Measurements from ENCODE around the gene GSS.
"Not testable (repeated sequence)": the region's sequence is repeated elsewhere in the genome, so short reads cannot be mapped to it uniquely, and the experiment has no call there.

GSS gene

GRCh38 chr20:34896086-34896621 lies 59.5 kb downstream of the GSS start:
- DNase-seq = no peak

- DNase-seq = no peak
These were observed 60.1 kb downstream of the GSS start for GRCh38 chr20:34895465-34895864.

GRCh38 chr20:34894723-34895122 lies 60.9 kb downstream of the GSS start:
- no peak for DNase-seq

- no peak for DNase-seq
These were observed 62.9 kb downstream of the GSS start for GRCh38 chr20:34892671-34893070.

- no peak for DNase-seq
These were observed 64.2 kb downstream of the GSS start for GRCh38 chr20:34891166-34892062.

GRCh38 chr20:34888468-34888867 lies 67.1 kb downstream of the GSS start:
- no peak for DNase-seq

- no peak for DNase-seq
These were observed 68.6 kb downstream of the GSS start for GRCh38 chr20:34887023-34887422.

- DNase-seq = no peak
These were observed 69.5 kb downstream of the GSS start for GRCh38 chr20:34886122-34886521.

GRCh38 chr20:34884260-34884659 lies 71.3 kb downstream of the GSS start:
- no peak for DNase-seq

GRCh38 chr20:34883809-34884208 lies 71.8 kb downstream of the GSS start:
- no peak for DNase-seq

GRCh38 chr20:34883087-34883688 lies 72.4 kb downstream of the GSS start:
- no peak for DNase-seq

- no peak for DNase-seq
These were observed 73.9 kb downstream of the GSS start for GRCh38 chr20:34881689-34882088.

GRCh38 chr20:34880971-34881370 lies 74.6 kb downstream of the GSS start:
- DNase-seq = not testable (repeated sequence)

- DNase-seq = no peak
These were observed 75.3 kb downstream of the GSS start for GRCh38 chr20:34880215-34880850.

All from 8988T (cell line).